Right cardiac atrium (tissue), 5 donors: ENCODE measurements around the gene NCOA4. TPM values are rescaled to one million over a fixed set of nuclear protein-coding genes. Genes with fewer than 3 reads are reported as not detected.
"Not testable (repeated sequence)": the region's sequence is repeated elsewhere in the genome, so short reads cannot be mapped to it uniquely, and the experiment has no call there.

Experiments used
- ATAC-seq, 2 donors: fragments of 200-7000 bp; cut with Tn5 transposase; one replicate each; pipeline versions ENCODE4 v1.8.0 to v1.9.1; 2020; ENCODE audit warnings: moderate library complexity in 2 of 2, mild to moderate bottlenecking in 1 of 2
- DNase-seq, 3 donors: peaks; one replicate each; pipeline ENCODE4 v3.0.0-alpha.2; 2020
- H3K27ac ChIP-seq: one replicate; pipeline ENCODE4 v1.5.1; 2013; ENCODE audit warnings: mild to moderate bottlenecking, low read length, control low read depth, moderate library complexity
- H3K27me3 ChIP-seq: one replicate; pipeline ENCODE4 v1.6.1; 2013; ENCODE audit not compliant: control insufficient read depth, insufficient read depth
- H3K4me1 ChIP-seq: one replicate; pipeline ENCODE4 v1.6.1; 2013; ENCODE audit warnings: low read length; ENCODE audit not compliant: control insufficient read depth, insufficient read depth
- H3K4me3 ChIP-seq: one replicate; pipeline ENCODE4 v1.5.1; 2013; ENCODE audit warnings: low read length, control low read depth
- H3K9me3 ChIP-seq: one replicate; pipeline ENCODE4 v1.6.1; 2013; ENCODE audit warnings: low read length; ENCODE audit not compliant: control insufficient read depth
- WGBS: extraction: QIAGEN DNeasy Blood & Tissue Kit; methylation state at CpG from one replicate; pipeline ENCODE4 v1.1.7; 2013; 5-methylcytosine and 5-hydroxymethylcytosine counted together
- intact Hi-C, 4 donors: fragments of 100-400 bp; cut with DNase I; formaldehyde crosslinking; loops; one replicate each; pipeline versions ENCODE4 v1.11.0 to v1.14.0; 2022 to 2023
- polyA plus RNA-seq: library from polyadenylated mRNA; stranded (reverse); fragments of 200-250 nt; gene quantifications from one replicate; pipeline ENCODE4 v1.2.3, GENCODE V29; 2013
- total RNA-seq, 4 donors: library from RNA; stranded (reverse); fragmentation: NEBNext Ultra II Directional; extraction: Animal tissue kit (Norgen Biotek cat#: 25700); gene quantifications; one replicate each; pipeline ENCODE4 v1.2.1, GENCODE V29; 2021
- donor health status: healthy with polysubstance abuse.
- donor health status: DM: no; HTN: yes; CAD: no.
- donor health status: DM: no; HTN: no; CAD: no.
- donor health status: DM: no; HTN: yes; CAD: no; lungs with severe emphysema.
- donor health status: DM: yes; HTN: yes; CAD: no.

The NCOA4 gene
- total and polyA plus RNA-seq, 5 donors = 93.7 to 233 (median 216) TPM

DNA sequence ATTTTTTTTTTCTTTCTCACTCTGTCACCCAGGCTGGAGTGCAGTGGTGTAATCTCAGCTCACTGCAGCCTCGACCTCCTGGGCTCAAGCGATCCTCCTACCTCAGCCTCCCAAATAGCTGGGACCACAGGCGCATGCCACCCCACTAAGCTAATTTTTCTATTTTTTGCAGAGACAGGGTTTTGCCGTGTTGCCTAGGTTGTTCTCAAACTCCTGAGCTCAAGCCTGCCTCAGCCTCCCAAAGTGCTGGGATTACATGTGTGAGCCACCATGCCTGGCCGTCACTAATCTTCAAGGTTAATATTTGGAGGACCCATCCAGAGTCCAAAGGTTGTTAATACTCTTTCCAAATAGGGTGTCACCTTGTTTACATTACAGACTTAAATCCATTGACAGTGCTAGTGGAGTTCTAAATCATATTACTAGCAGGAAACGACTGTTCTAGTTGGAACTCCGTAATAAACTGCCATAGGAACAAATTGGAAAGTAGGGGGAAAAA, 28.2 kb downstream of the NCOA4 start:
- ATAC-seq, H3K27me3 ChIP-seq, H3K27ac ChIP-seq, DNase-seq, H3K4me3 ChIP-seq, H3K9me3 ChIP-seq, intact Hi-C loops, H3K4me1 ChIP-seq: not testable (repeated sequence)
- 87% methylated on average over 7 of the region's 7 CpGs for WGBS

DNA sequence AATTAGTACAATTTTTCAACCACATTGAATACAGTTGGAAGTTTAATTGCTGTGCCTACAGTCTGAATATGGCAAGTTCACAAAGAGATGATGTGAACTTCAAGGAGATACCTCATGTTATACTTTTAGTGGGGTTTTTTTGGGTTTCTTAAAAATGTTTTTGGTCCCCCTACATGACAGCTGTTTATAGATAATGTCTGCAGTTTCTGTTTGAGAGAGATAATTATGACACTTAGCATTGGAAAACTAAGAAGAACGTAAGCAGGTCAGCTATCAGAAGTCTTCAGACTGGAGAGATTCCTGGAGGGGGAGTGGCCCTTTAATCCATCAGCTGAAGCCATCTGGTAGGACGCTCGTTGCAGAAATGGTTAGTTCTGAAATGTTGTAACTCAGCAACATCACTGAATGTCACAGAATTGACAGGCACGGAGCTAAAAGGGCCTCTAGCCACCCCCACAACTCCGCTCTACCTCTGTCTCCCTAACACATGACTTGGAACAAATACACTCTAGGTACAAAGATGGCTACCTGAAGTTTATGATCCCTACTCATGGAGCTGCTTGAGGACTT, 29.2 kb downstream of the NCOA4 start:
- WGBS = 63% methylated on average over 5 of the region's 5 CpGs
- no peaks in the 10 kb centered on the region for H3K27me3 ChIP-seq
- H3K9me3 ChIP-seq = no peaks in the 10 kb centered on the region
- H3K27ac ChIP-seq = no peak overlapping the region
- intact Hi-C loops = no loop called here
- H3K4me3 ChIP-seq = no peak overlapping the region
- DNase-seq (no peak), ATAC-seq (no peak)
- H3K4me1 ChIP-seq = no peaks in the 10 kb centered on the region

DNA sequence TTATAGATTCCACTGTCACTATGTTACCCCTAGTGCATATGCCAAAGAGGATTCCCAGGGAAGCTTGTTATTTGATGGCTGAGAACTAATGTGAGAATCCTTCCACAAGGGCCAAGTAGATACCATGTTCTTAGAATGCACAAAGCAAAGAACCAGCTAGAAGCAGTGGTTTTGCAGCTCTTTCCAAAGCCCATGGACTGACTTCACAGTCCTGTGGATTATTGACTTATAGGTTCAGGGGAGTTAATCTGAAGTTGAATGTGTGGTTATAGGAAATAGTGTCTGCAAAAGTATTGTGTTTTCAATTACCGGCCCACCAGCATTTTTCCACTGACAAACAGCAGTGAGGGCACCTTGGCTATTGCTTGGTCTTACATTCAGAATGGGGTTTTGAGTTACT, 29.9 kb downstream of the NCOA4 start:
- DNase-seq = no peak
- WGBS = 94% methylated on average over 1 of the region's 1 CpG
- no peak overlapping the region for H3K4me3 ChIP-seq
- no peaks in the 10 kb centered on the region for H3K4me1 ChIP-seq
- intact Hi-C loops = no loop called here
- H3K9me3 ChIP-seq = no peaks in the 10 kb centered on the region
- no peaks in the 10 kb centered on the region for H3K27me3 ChIP-seq
- no peak for ATAC-seq
- no peak overlapping the region for H3K27ac ChIP-seq

DNA sequence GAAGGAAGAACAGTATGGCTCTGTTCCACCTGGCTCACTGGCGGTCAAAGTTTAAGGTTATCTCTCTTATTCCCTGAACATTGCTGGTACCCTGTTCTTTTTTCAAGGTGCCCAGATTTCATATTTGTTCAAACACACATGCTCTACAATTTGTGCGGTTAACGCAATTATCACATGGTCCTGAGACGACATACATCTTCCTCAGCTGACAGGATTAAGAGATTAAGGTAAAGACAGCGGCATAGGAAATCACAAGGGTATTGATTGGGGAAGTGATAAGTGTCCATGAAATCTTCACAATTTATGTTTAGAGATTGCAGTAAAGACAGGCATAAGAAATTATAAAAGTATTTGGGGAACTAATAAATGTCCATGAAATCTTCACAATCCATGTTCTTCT, 30.5 kb downstream of the NCOA4 start:
- 94% methylated on average over 5 of the region's 5 CpGs for WGBS
- intact Hi-C loops, H3K4me1 ChIP-seq: not testable (repeated sequence)

DNA sequence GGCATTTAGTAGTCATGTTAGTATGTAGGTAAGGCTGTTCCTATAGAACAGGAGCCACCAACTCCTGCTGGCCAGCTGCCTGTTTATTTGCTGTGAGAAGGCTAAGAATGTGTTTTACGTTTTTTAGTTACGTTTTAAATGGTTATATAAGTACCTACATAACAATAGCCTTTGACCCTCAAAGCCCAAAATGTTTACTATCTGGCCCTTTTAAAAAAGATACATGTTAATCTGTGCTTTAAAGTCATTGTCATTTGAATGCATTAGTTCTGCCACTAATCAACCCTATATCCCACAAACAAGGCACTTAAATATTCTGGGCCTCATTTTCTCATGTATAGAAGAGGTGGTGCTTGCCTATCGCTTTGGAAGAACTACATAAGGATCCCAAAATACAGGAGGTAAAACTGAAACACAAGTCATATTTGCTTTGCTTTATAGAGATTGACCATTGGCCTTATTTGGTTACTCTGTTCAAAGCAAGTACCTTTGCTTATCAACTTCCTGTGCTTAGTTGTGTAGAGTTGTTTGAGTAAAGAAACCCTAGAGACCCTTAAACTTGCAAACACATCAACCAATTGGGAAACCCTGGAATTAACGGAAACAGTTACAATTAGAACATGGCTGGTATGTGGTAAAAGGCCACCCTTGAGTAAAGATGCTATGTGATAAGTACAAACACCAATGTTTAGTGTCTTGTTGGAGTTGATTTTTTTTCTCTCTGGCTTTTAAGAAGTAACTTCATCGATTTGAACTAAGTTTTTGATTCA, 32.2 kb downstream of the NCOA4 start:
- Histone ChIP-seq H3K27ac (no peak overlapping the region), H3K27me3 (no peaks in the 10 kb centered on the region), H3K4me1 (no peaks in the 10 kb centered on the region), H3K9me3 (no peaks in the 10 kb centered on the region), H3K4me3 (no peak overlapping the region)
- DNase-seq (no peak), ATAC-seq (no peak)
- WGBS = 86% methylated on average over 5 of the region's 5 CpGs
- intact Hi-C loops = no loop called here

More for the DNA sequence above, 30.5 kb downstream of the NCOA4 start:
- not testable (repeated sequence) for DNase-seq, ATAC-seq, H3K27ac ChIP-seq, H3K27me3 ChIP-seq, H3K4me3 ChIP-seq, H3K9me3 ChIP-seq

DNA sequence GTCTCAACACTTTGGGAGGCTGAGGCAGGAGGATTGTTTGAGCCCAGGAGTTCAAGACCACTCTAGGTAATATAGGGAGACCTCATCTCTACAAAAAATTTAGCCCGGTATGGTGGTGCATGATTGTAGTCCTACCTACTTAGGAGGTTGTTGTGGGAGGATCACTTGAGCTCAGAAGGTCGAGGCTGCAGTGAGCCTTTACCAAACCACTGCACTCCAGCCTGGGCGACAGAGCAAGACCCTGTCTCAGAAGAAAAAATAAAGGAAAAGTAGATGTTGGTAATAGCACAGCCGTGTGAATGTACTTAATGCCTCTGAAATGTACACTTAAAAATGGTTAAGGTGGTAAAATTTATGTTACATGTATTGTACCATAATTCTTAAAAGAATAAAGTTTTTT, 32.9 kb downstream of the NCOA4 start:
- Histone ChIP-seq H3K9me3 (no peaks in the 10 kb centered on the region), H3K4me1 (no peaks in the 10 kb centered on the region), H3K4me3 (no peak overlapping the region), H3K27ac (no peak overlapping the region), H3K27me3 (no peaks in the 10 kb centered on the region)
- WGBS = 96% methylated on average over 4 of the region's 4 CpGs
- ATAC-seq (no peak), DNase-seq (no peak)
- intact Hi-C loops = no loop called here

DNA sequence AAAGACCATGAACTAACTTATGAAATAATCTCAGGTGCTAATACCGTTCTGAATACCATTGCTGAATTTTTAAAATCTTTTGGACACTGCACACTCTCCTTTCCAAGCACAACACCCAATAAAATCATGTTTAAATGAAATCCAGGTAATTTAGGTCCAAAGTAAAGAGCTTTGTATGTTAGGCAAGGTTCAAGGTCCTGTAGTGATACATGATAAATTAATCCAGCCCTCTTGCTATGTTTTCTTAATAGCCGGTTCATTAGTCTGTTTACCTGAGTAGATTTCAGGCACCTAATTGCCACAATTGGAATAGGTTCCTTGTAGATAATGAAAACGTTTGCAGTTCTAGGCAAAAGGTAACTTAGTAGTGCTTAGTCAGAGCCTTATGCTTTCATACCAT, 44.8 kb downstream of the NCOA4 start:
- DNase-seq, H3K4me3 ChIP-seq, intact Hi-C loops, H3K27me3 ChIP-seq, ATAC-seq, H3K27ac ChIP-seq, H3K9me3 ChIP-seq, H3K4me1 ChIP-seq: not testable (repeated sequence)
- 83% methylated on average over 3 of the region's 3 CpGs for WGBS

DNA sequence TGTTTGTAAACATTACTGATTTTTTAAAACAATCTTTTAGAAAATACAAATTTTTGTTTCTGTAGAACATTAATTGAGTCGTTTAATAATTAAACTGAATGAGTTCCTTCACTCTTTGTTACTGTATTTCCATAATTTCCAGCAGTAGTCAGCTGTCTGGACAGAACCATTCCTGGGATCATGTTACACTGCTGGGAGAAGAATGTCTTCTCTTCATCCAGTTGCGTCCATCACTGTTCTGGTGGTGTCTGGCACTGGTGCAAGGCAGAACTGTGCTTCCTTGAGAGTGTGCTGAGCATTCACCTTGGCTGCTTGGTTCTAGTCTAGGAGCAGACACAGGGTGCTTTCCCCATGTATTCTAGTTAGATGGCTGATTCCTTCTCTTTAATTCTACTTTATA, 46.0 kb downstream of the NCOA4 start:
- DNase-seq, H3K27ac ChIP-seq, H3K4me3 ChIP-seq, ATAC-seq, H3K27me3 ChIP-seq, H3K4me1 ChIP-seq, intact Hi-C loops, H3K9me3 ChIP-seq: not testable (repeated sequence)
- 84% methylated on average over 2 of the region's 2 CpGs for WGBS

DNA sequence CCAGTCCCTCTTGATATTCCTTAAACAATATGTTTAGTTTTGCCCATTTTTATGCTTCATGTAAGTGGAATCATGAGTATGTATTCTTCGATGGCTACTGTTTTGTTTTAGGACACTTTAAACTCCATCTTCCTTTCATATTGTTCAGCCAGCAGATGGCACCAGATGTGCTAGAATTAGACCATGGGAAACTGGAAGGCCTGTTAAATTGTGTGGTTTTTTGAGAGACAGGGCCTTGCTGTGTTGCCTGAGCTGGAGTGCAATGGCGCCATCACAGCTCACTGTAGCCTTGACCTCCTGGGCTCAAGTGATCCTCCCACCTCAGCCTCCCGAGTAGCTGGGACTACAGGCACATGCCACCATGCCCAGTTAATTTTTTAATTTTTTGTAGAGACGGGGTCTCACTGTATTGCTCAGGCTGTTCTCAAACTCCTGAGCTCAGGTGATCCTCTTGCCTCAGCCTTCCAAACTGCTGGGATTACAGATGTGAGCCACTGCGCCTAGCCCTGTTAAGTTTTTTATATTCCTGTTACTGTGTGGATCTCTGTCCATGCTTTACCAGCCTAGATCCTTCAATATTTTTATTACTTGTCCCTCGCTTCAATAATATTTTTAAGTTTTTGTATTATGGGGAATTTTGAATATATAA, 46.8 kb downstream of the NCOA4 start:
- WGBS = 70% methylated on average over 5 of the region's 6 CpGs
- ATAC-seq = peak; percentile 46 to 50
- H3K9me3 ChIP-seq, H3K27ac ChIP-seq, H3K4me3 ChIP-seq, DNase-seq, H3K27me3 ChIP-seq, H3K4me1 ChIP-seq, intact Hi-C loops: not testable (repeated sequence)

DNA sequence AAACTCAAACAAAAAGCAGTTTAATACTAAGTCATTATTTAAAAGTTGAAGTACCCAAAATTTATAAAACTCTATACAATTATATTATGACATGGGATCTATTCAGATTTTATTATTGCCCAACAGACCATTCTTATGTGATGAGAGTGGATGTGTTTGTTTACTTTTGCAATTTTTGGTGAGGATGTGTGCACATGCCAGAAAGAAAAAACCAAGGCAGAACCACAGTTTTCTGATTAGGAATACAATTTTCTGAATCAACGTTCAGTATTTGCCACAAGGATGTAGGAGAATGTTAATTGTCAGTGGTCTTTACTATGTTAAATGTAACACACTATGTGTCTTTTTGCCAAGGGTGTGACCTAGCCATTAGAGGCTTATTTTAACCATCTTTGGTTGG, 49.1 kb downstream of the NCOA4 start:
- H3K27ac ChIP-seq, H3K4me1 ChIP-seq, H3K9me3 ChIP-seq, DNase-seq, H3K4me3 ChIP-seq, intact Hi-C loops, H3K27me3 ChIP-seq, ATAC-seq: not testable (repeated sequence)
- 37% methylated on average over 1 of the region's 1 CpG for WGBS

DNA sequence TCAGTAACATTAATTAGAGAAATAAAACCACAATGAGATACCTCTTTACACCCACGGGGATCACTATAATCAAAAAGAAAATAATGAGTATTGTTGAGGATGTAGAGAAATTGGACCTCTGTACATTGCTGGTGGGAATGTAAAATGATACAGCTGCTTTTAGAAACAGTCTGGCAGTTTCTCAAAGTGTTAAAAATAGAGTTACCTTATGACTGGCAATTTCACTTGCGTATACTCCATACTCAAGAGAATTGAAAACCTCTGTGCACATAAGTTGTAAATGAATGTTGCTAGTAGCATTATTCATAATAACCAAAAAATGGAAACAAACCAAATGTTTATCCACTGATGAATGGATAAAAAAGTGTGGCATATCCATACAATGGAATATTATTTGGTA, 51.9 kb downstream of the NCOA4 start:
- H3K4me1 ChIP-seq, H3K4me3 ChIP-seq, intact Hi-C loops, DNase-seq, ATAC-seq, H3K27me3 ChIP-seq, H3K9me3 ChIP-seq, H3K27ac ChIP-seq: not testable (repeated sequence)
- 94% methylated on average over 1 of the region's 2 CpGs for WGBS
